Measurements from ENCODE around the gene MN1.

Gene MN1

DNA sequence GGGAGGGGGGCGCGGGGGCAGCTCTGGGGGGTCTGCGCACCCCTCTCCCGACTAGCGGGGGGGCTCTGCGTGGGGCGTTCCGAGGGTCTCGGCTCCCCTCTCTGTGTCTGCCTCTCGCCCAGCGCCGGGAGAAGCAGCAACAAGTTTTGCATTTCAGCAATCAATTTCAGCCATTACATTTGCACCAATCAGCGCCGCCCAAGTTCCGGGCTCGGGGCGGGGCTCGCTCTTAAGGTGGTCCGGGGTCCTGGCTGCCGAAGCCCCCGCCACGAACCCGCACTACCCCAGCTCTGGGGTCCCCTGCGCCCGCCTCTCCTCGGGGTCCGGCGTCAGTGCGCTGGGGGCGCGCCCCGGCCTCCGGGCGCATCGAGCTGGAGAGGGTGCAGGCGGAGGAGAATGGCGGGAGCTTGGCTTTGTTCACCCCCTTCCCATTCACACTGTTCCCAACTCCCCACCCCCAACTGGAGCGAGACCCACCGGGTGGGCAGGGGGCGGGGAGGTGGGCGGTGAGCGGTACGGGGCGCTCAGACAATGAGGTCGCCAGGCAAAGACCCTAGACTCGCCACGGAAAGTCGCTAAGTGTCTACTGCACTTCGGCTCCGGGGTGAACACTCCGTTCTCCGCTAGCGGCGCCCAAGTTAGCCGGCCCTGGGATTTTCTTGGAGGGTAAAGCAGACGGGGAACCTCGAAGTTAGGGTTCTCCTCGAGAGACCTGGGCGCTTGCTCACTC lies at the start of gene MN1:
Gene MN1 (minus strand): TSS at position 141 of the 730 bp plus-strand sequence. CDS start 1,213 bp downstream, outside the sequence.
- peak; percentile 34 for DNase-seq (ENCODE audit: low read depth)

- no peak for DNase-seq (ENCODE audit: low read depth)
Measured at GRCh38 chr22:27850000-27850521, 48.5 kb upstream of the MN1 start.

- DNase-seq (ENCODE audit: low read depth) = no peak
Measured at GRCh38 chr22:27848005-27848404, 46.4 kb upstream of the MN1 start.

DNA sequence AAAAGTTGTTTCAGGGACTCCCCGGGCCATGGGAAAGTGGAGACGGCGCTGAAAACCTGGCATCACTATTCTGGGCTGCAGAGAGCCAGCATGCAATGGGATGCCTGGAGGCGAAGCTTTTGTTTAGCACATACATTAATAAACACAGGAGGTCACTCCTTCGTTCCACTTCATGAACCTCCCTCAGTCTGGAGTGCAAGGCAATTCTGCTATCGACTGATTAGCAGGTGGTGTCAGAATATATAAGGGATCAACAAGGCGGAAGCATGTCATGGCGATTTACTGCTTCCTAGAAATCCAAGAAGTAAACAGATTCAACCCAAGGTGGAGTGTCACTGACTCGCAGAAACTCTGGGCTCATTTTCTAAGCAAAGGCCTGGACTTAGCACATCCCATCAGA lies 45.4 kb upstream of the MN1 start:
- no peak for DNase-seq (ENCODE audit: low read depth)

GRCh38 chr22:27846248-27846757 lies 44.7 kb upstream of the MN1 start:
- no peak for DNase-seq (ENCODE audit: low read depth)

DNA sequence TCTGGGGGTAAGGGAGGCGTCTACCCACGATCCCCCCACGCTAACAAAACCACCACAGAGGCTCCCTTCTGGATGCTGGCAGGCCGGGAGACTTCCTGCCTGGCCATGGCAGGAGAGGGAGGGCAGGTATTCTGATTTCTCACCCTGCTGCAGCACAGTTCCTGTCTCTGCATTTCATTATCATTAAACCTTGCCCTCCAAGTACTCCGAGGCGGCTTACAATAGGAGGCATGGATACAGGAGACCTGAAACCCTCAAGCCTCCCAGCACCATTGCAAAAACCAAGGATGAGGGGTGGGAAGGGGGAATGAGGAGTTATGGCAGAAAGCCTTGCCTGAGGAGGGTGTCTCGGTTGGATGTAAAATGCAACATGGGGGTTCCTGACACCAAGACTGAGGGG lies 44.1 kb upstream of the MN1 start:
- no peak for DNase-seq (ENCODE audit: low read depth)

DNA sequence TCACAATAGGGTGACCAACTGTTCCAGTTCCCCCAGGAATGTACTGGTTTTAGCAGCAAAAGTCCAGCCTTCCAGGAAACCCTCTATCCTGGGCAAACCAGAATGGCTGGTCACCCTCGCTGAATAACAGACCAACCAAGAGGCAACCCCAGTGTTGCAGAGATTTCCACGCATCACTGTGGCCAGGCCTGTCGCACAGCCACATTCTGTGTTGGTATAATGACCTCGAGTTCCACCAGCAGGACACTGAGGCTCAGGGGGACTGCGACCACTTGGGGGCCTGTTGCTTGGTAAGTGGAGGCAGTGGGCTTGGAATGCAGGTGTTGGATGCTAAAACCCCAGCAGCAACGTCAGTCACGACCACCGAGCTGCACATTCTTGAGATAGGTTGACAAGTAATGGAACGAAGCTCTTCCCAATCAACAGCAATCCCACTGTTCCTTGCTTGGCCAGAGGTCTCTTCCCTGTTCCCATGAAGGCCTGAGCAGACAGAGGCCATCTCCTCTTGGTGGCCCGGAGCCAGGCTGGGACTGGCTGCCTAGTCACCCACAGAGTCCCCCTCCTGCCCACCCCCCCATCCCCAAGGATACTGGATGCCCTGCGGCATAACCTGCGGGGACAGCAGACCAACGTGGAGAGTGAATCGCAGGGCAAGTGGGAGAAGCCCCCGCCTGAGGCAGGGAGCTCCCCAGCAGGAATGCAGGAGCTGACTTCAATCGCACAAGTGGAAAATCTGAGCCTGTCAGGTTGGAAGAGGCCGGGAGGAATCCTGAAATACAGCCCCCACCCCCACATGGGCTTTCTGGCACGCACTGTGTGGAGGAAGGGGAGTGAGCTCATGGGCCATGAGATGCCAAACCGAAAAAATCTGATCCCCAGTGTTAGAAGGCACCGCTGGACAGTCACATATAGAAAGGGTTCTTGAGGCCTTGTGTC lies 43.4 kb upstream of the MN1 start:
- no peak for DNase-seq (ENCODE audit: low read depth)

DNA sequence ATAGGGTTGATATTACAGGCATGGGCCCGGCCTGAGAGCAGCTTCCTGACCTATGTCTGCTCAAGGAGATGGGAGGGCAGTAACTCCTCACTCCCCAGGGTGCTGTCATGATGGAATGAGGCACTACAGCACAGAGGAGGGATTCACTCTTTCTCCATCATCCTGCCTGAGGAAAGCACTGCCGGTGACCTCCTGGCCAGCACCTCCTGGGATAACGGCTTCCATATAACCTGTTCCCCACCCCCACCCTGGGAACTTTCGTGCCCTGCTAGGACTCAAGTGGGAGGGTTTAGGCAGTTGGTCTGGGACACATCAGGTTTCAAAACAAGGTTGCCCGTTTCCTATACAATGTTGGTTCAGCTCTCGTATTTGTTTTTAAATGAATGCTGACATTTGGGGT lies 42.7 kb upstream of the MN1 start:
- DNase-seq (ENCODE audit: low read depth) = no peak

DNA sequence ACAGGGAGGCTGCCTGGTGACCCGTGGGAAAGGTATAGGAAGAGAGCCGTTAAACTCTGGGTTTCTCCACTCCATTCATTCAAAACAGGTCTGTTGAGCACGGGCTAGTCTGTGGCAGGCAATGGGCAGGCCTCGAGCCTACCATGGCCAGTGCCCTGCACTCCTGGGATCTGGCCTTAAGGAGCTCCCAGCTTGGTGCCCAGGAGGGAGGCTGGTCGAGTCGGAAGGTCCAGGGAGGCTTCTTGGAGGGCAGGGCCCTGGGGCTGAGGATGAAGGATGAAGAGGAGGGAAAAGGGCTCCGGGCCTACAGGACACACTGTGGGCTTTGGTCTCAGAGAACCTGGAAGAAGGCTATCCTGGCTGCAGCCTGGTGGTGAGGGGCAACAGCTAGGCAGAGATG lies 41.9 kb upstream of the MN1 start:
- no peak for DNase-seq (ENCODE audit: low read depth)

DNA sequence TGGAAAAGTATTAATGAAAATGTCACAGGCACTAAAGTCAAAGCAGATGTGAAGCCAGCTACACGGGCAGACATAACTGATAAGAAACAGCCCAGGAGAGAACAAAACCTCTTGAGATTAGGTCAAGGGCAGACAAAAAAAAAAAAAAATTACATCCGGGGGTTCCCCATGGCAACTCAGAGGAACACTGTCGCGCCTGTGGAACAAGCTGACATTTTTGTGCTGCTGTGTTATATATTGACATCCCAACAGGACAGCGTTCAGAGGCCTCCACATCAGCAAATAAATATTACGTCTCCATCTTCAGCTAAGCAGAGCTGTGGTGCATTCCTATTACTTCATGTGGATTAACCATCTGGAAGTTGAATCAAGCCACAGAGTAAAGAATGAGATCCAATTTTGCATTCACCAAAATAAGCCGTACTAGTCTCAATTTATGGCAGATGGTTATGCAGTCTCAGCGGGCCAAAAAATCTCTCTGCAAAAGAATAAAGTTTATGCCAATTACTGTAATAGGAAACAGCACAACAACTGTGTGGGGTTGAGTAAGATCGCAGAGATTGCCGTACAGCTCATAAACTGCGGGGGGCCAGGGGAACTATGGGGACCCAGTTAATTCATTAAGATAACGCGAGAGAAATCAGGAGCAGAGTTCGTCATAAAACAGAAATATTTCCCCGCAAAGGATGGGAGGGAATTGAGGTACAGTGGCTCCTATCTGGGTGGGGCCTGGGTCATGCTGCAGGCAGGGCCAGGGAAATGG lies 41.3 kb upstream of the MN1 start:
- no peak for DNase-seq (ENCODE audit: low read depth)

GRCh38 chr22:27842201-27842600 lies 40.6 kb upstream of the MN1 start:
- DNase-seq (ENCODE audit: low read depth) = no peak

GRCh38 chr22:27840436-27840835 lies 38.9 kb upstream of the MN1 start:
- DNase-seq (ENCODE audit: low read depth) = no peak

GRCh38 chr22:27839057-27839660 lies 37.6 kb upstream of the MN1 start:
- DNase-seq (ENCODE audit: low read depth) = no peak

GRCh38 chr22:27836181-27836580 lies 34.6 kb upstream of the MN1 start:
- DNase-seq (ENCODE audit: low read depth) = no peak

DNA sequence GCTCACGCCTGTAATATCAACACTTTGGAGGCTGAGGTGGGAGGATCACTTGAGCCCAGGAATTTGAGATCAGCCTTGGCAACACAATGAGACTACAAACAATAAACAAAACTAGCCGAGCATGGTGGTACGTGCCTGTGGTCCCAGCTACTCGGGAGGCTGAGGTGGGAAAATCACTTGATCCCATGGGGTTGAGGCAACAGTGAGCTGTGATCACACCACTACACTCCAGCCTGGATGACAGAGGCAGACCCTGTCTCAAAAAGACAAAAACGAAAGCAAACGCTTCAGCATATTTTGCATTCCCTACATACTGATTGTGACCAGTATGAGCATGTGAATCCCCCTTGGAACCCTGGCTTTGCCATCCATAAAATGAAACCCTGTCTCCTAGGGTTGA lies 33.9 kb upstream of the MN1 start:
- no peak for DNase-seq (ENCODE audit: low read depth)

GRCh38 chr22:27834364-27835185 lies 33.0 kb upstream of the MN1 start:
- DNase-seq (ENCODE audit: low read depth) = no peak

- DNase-seq (ENCODE audit: low read depth) = no peak
Measured at GRCh38 chr22:27833803-27834202, 32.2 kb upstream of the MN1 start.

DNA sequence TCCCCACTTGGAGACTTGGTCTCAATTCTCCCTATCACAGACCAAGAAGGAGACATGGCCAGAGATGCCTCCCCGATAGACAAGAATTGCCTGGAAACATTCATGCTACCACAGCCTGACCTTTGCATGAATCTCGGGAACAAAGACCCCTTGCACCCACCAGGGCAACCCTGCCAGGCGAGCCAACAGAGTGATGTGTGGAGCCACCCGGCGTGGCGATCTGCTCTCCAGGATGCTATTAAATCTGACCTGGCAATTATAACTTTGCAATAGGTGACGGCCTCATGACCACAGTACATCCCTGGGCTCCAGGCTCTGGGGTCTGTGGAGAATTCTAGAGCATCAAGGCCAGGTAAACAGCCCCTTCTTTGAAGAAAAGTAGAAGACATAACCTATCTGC lies 31.1 kb upstream of the MN1 start:
- no peak for DNase-seq (ENCODE audit: low read depth)

- no peak for DNase-seq (ENCODE audit: low read depth)
Measured at GRCh38 chr22:27829620-27830019, 28.1 kb upstream of the MN1 start.

Data from stimulated activated CD8-positive, alpha-beta memory T cell treated with anti-CD3 and anti-CD28 coated beads, Interleukin-12 subunit alpha, Interleukin-12 subunit beta, amount 100 ng/mL, for 4 hours (primary cell).